WTC11 (cell line): ENCODE measurements around the gene SEMG2. TPM values are rescaled to one million over a fixed set of nuclear protein-coding genes. Genes with fewer than 3 reads are reported as not detected.

ENCODE experiments used
- ATAC-seq: fragments of 200-7000 bp; cut with Tn5 transposase; 2 replicates; pipeline ENCODE4 v1.10.0; 2021; ENCODE audit warnings: mild to moderate bottlenecking, moderate library complexity
- CTCF ChIA-PET: fragments of 300-600 bp; sonication (Branson Sonifier 250); formaldehyde crosslinking; loops from one replicate; lab custom pipeline; 2021; ENCODE audit warnings: antibody characterized with exemption; lab: Charles Lee
- POLR2A ChIA-PET: fragments of 350-600 bp; sonication (Branson Sonifier 250); formaldehyde crosslinking; loops from one replicate; lab custom pipeline; 2021; ENCODE audit warnings: antibody characterized with exemption; lab: Charles Lee
- DNase-seq: peaks from one replicate; pipeline ENCODE4 v3.0.0; 2021; ENCODE audit warnings: low spot score
- H3K27ac Mint-ChIP-seq: 2 replicates; pipeline ENCODE4 v1.8.0; 2021; ENCODE audit warnings: mixed read lengths
- H3K27me3 Mint-ChIP-seq: 2 replicates; pipeline ENCODE4 v1.8.0; 2021; ENCODE audit warnings: low read depth, mild to moderate bottlenecking, moderate library complexity, mixed read lengths
- H3K36me3 Mint-ChIP-seq: 2 replicates; pipeline ENCODE4 v1.8.0; 2021; ENCODE audit warnings: mixed read lengths
- H3K4me1 Mint-ChIP-seq: 2 replicates; pipeline ENCODE4 v1.8.0; 2022; ENCODE audit warnings: mixed read lengths
- H3K4me3 Mint-ChIP-seq: 2 replicates; pipeline ENCODE4 v1.8.0; 2021; ENCODE audit warnings: mild to moderate bottlenecking, moderate library complexity, mixed read lengths
- H3K9me3 Mint-ChIP-seq: 2 replicates; pipeline ENCODE4 v1.8.0; 2021; ENCODE audit warnings: mixed read lengths
- ATF6 ChIP-seq: sonication (generic); formaldehyde crosslinking; IDR thresholded peaks from 2 replicates; pipeline ENCODE4 v1.8.1; 2023; ENCODE audit warnings: mild to moderate bottlenecking, missing genetic modification reagents
- CREM ChIP-seq: sonication (generic); formaldehyde crosslinking; IDR thresholded peaks from 2 replicates; pipeline ENCODE4 v1.8.1; 2022; ENCODE audit warnings: mild to moderate bottlenecking, missing genetic modification reagents, moderate library complexity
- E2F4 ChIP-seq: sonication (generic); formaldehyde crosslinking; IDR thresholded peaks from 2 replicates; pipeline ENCODE4 v1.8.1; 2022; ENCODE audit warnings: low read depth, mild to moderate bottlenecking, moderate library complexity, missing genetic modification reagents, borderline replicate concordance
- ETV6 ChIP-seq: sonication (generic); formaldehyde crosslinking; IDR thresholded peaks from 2 replicates; pipeline ENCODE4 v1.8.1; 2022; ENCODE audit warnings: mild to moderate bottlenecking, missing genetic modification reagents
- HMGA2 ChIP-seq: fragments of 250-450 bp; sonication (Bioruptor Pico); IDR thresholded peaks from 2 replicates; pipeline ENCODE4 v1.4.0; 2021; ENCODE audit warnings: mild to moderate bottlenecking, moderate library complexity
- IRF1 ChIP-seq: sonication (generic); formaldehyde crosslinking; IDR thresholded peaks from 2 replicates; pipeline ENCODE4 v1.8.0; 2023; ENCODE audit warnings: missing genetic modification reagents
- JUN ChIP-seq: sonication (generic); formaldehyde crosslinking; IDR thresholded peaks from 2 replicates; pipeline ENCODE4 v1.8.0; 2023; ENCODE audit warnings: mild to moderate bottlenecking, missing genetic modification reagents
- KAT7 ChIP-seq: sonication (generic); formaldehyde crosslinking; IDR thresholded peaks from 2 replicates; pipeline ENCODE4 v1.8.1; 2023; ENCODE audit warnings: missing genetic modification reagents, mild to moderate bottlenecking, borderline replicate concordance
- NFE2L1 ChIP-seq: sonication (generic); formaldehyde crosslinking; IDR thresholded peaks from 2 replicates; pipeline ENCODE4 v1.8.1; 2023; ENCODE audit warnings: missing genetic modification reagents
- PRRX2 ChIP-seq: fragments of 250-450 bp; sonication (Bioruptor Pico); IDR thresholded peaks from 2 replicates; pipeline ENCODE4 v1.8.0; 2021; ENCODE audit warnings: mild to moderate bottlenecking
- RELA ChIP-seq: sonication (generic); formaldehyde crosslinking; IDR thresholded peaks from 2 replicates; pipeline ENCODE4 v1.8.1; 2022; ENCODE audit warnings: missing genetic modification reagents, mild to moderate bottlenecking, borderline replicate concordance
- STAT6 ChIP-seq: sonication (generic); formaldehyde crosslinking; conservative IDR thresholded peaks from 2 replicates; pipeline ENCODE4 v1.8.1; 2023; ENCODE audit warnings: mild to moderate bottlenecking, low read depth, missing genetic modification reagents, moderate library complexity
- TEAD1 ChIP-seq: sonication (generic); formaldehyde crosslinking; IDR thresholded peaks from 2 replicates; pipeline ENCODE4 v1.8.0; 2022; ENCODE audit warnings: mild to moderate bottlenecking, missing genetic modification reagents
- TEAD4 ChIP-seq: sonication (generic); formaldehyde crosslinking; IDR thresholded peaks from 2 replicates; pipeline ENCODE4 v1.8.0; 2022; ENCODE audit warnings: mild to moderate bottlenecking, missing genetic modification reagents
- USF2 ChIP-seq: sonication (generic); formaldehyde crosslinking; IDR thresholded peaks from 2 replicates; pipeline ENCODE4 v1.8.1; 2023; ENCODE audit warnings: mild to moderate bottlenecking, missing genetic modification reagents, moderate library complexity
- ZMAT4 ChIP-seq: fragments of 250-450 bp; sonication (Bioruptor Pico); IDR thresholded peaks from 2 replicates; pipeline ENCODE4 v1.9.0; 2021; ENCODE audit warnings: mild to moderate bottlenecking
- ZNF219 ChIP-seq: sonication (generic); formaldehyde crosslinking; IDR thresholded peaks from 2 replicates; pipeline ENCODE4 v1.8.0; 2023; ENCODE audit warnings: missing genetic modification reagents, mild to moderate bottlenecking, borderline replicate concordance
- ZNF416 ChIP-seq: fragments of 250-450 bp; sonication (Bioruptor Pico); IDR thresholded peaks from 2 replicates; pipeline ENCODE4 v1.9.0; 2021; ENCODE audit warnings: mild to moderate bottlenecking, inconsistent platforms
- ZSCAN18 ChIP-seq: fragments of 250-450 bp; sonication (Bioruptor Pico); IDR thresholded peaks from 2 replicates; pipeline ENCODE4 v2.1.2; 2022; ENCODE audit warnings: mild to moderate bottlenecking, moderate library complexity
- total RNA-seq: library from RNA; stranded (reverse); gene quantifications from 3 replicates; pipeline ENCODE4 v1.2.3, GENCODE V29; 2021

SEMG2 gene
- total RNA-seq, 1 experiment from 2014 or later: not detected

- no peak overlapping the region for H3K4me3 Mint-ChIP-seq
- ChIA-PET CTCF (interaction anchor here (1.2 to 1.3 kb wide), 2 partner anchors 51 to 133 kb away, joined by 3 read pairs; no protein-coding TSS in a partner anchor), POLR2A (no interaction called here)
- TF ChIP-seq USF2 (CRISPR knock-in tag) (no peak), PRRX2 (CRISPR knock-in tag) (no peak), CREM (CRISPR knock-in tag) (no peak), ETV6 (no peak), E2F4 (CRISPR knock-in tag) (no peak), HMGA2 (CRISPR knock-in tag) (no peak), ZNF219 (CRISPR knock-in tag) (no peak), RELA (no peak), NFE2L1 (no peak), ZNF416 (no peak), ZMAT4 (CRISPR knock-in tag) (no peak)
- DNase-seq: no peak
- peaks cover 7% of the 10 kb centered on the region; the same call in 1 of the 2 replicates for H3K4me1 Mint-ChIP-seq
- peaks cover under 1% of the 10 kb centered on the region for H3K27me3 Mint-ChIP-seq
- H3K27ac Mint-ChIP-seq: no peak overlapping the region
- no peaks in the 10 kb centered on the region for H3K36me3 Mint-ChIP-seq
- H3K9me3 Mint-ChIP-seq: no peaks in the 10 kb centered on the region
- no peak for ATAC-seq
Observed at GRCh38 chr20:45179166-45179565, 42.0 kb upstream of the SEMG2 start.

GRCh38 chr20:45181639-45182038 lies 39.5 kb upstream of the SEMG2 start:
- DNase-seq: no peak
- H3K36me3 Mint-ChIP-seq: no peaks in the 10 kb centered on the region
- POLR2A ChIA-PET: no interaction called here

GRCh38 chr20:45183084-45183483 lies 38.1 kb upstream of the SEMG2 start:
- CTCF ChIA-PET: interaction anchor here (0.8 kb wide), 1 partner anchor 107 kb away, joined by 3 read pairs; no protein-coding TSS in a partner anchor
- no peak for TF ChIP-seq TEAD4
- H3K9me3 Mint-ChIP-seq: no peaks in the 10 kb centered on the region
- H3K36me3 Mint-ChIP-seq: no peaks in the 10 kb centered on the region
- no peak for DNase-seq
- no peak for ATAC-seq
- H3K27ac Mint-ChIP-seq: no peak overlapping the region
- no peak overlapping the region for H3K4me3 Mint-ChIP-seq
- POLR2A ChIA-PET: no interaction called here
- no peaks in the 10 kb centered on the region; the same call in none of the 2 replicates for H3K27me3 Mint-ChIP-seq
- H3K4me1 Mint-ChIP-seq: no peaks in the 10 kb centered on the region

More at GRCh38 chr20:45181639-45182038, 39.5 kb upstream of the SEMG2 start:
- no peaks in the 10 kb centered on the region for H3K9me3 Mint-ChIP-seq
- no peak overlapping the region for H3K27ac Mint-ChIP-seq
- CTCF ChIA-PET: interaction anchor here (0.6 to 2.6 kb wide), 3 partner anchors 43 to 86 kb away, joined by 3 to 9 read pairs (median 3); no protein-coding TSS in a partner anchor
- 0 out of 2 replicates have a peak, but pooled peaks cover 4% of the 10 kb centered on the region for H3K4me1 Mint-ChIP-seq
- no peak for TF ChIP-seq IRF1 (CRISPR knock-in tag)
- no peak for TF ChIP-seq TEAD4
- no peak for TF ChIP-seq JUN (CRISPR knock-in tag)
- H3K27me3 Mint-ChIP-seq: no peaks in the 10 kb centered on the region; the same call in none of the 2 replicates
- no peak for ATAC-seq
- no peak overlapping the region for H3K4me3 Mint-ChIP-seq

- H3K27me3 Mint-ChIP-seq: no peaks in the 10 kb centered on the region; the same call in 1 of the 2 replicates
- ATAC-seq (peak; percentile 72), DNase-seq (no peak)
- ChIA-PET CTCF (interaction anchor here (0.7 to 2.4 kb wide), 6 partner anchors 19 to 144 kb away, joined by 3 to 8 read pairs (median 4); partner anchors contain the start of gene SEMG1), POLR2A (no interaction called here)
- no peaks in the 10 kb centered on the region for H3K4me1 Mint-ChIP-seq
- H3K4me3 Mint-ChIP-seq: no peak overlapping the region
- no peaks in the 10 kb centered on the region for H3K36me3 Mint-ChIP-seq
- no peaks in the 10 kb centered on the region for H3K9me3 Mint-ChIP-seq
- TF ChIP-seq TEAD1 (no peak), KAT7 (no peak), STAT6 (CRISPR knock-in tag) (no peak), ATF6 (CRISPR knock-in tag) (no peak), ZNF416 (no peak), CREM (CRISPR knock-in tag) (no peak), ZSCAN18 (CRISPR knock-in tag) (no peak)
- no peak overlapping the region for H3K27ac Mint-ChIP-seq
Observed at GRCh38 chr20:45187693-45188092, 33.5 kb upstream of the SEMG2 start.
